Activated T-helper 17 cell treated with anti-CD3 and anti-CD28 coated beads, Interleukin-2, amount 50 U/mL, for 72 hours (primary cell): ENCODE measurements around the gene CD2BP2. TPM values are rescaled to one million over a fixed set of nuclear protein-coding genes. Genes with fewer than 3 reads are reported as not detected.
A peak's percentile ranks its signal among the peaks of the same experiment; 100 is the strongest.

Experiments
- ATAC-seq: fragments of 150-1000 bp; cut with Tn5 transposase; replicated peaks from 2 replicates; pipeline ENCODE4 v1.10.0; 2021; ENCODE audit warnings: mild to moderate bottlenecking, moderate library complexity
- H3K27ac Mint-ChIP-seq: one replicate; pipeline ENCODE4 v1.8.0; 2022; ENCODE audit warnings: mixed read lengths
- H3K27me3 Mint-ChIP-seq: one replicate; pipeline ENCODE4 v1.8.0; 2022; ENCODE audit warnings: mixed read lengths
- H3K36me3 Mint-ChIP-seq: one replicate; pipeline ENCODE4 v1.8.0; 2022; ENCODE audit warnings: low read depth, mild to moderate bottlenecking, mixed read lengths
- H3K4me1 Mint-ChIP-seq: one replicate; pipeline ENCODE4 v1.8.0; 2022; ENCODE audit warnings: mixed read lengths
- H3K4me3 Mint-ChIP-seq: one replicate; pipeline ENCODE4 v1.8.0; 2022; ENCODE audit warnings: mild to moderate bottlenecking, mixed read lengths
- H3K9me3 Mint-ChIP-seq: one replicate; pipeline ENCODE4 v1.8.0; 2022; ENCODE audit warnings: mixed read lengths
- total RNA-seq, 2 donors: library from RNA; stranded (reverse); gene quantifications; one replicate each; pipeline ENCODE4 v1.2.3, GENCODE V29; 2022

CD2BP2 gene
- total RNA-seq, 2 donors from 2014 or later, result 51.0 to 69.9 TPM

DNA sequence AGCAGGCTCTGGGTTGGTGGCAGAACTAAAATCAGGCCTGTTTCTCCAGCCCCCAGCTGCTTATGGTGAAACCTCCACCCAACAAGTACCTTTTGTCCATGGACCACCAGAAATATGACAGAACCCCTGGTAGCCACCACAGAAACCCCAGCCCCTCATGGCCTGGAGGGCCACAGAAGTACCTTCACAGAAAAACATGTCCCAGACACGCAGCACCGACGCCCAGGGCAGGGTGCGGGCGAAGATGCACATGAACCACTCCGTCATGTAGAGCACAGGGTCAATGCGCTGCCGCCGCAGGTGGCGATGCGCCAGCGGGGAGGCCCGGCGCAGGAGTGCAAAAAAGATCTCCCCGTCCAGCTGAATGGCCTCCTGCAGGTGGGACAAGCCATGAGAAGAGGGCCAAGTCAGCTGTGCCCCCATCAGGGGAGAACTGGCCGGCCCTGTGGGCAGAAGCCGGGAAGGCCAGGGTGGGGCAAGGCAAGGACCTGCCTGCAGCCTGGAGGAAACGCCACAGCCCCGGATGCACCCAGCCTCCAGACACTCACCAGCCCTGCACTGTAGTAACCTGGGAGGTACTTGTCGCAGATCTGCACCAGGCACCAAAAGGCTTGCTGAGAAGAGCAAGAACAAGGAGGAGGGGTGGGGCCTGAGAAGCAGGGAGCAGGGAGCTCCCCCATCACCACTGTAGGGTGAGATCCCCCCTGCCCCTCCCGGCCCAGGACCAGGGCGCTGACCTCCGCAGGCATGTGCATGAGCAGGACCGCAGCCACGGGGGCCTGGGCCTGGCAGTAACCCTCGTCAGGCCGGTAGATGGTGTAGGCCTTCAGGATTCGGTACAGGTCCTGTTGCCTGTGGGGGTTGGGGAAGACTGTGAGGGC, 4.1 kb upstream of the CD2BP2 start:
- Mint-ChIP-seq H3K36me3 (peaks cover 87% of the 10 kb centered on the region), H3K4me3 (no peak overlapping the region), H3K9me3 (no peaks in the 10 kb centered on the region), H3K27ac (no peak overlapping the region), H3K27me3 (no peaks in the 10 kb centered on the region), H3K4me1 (peaks cover 27% of the 10 kb centered on the region)
- ATAC-seq, result no peak

GRCh38 chr16:30358577-30358936, 3.4 kb upstream of the CD2BP2 start:
- ATAC-seq, result no peak
- Mint-ChIP-seq H3K27me3 (no peaks in the 10 kb centered on the region), H3K9me3 (no peaks in the 10 kb centered on the region), H3K36me3 (peaks cover 87% of the 10 kb centered on the region), H3K4me1 (peaks cover 28% of the 10 kb centered on the region), H3K27ac (no peak overlapping the region), H3K4me3 (no peak overlapping the region)

DNA sequence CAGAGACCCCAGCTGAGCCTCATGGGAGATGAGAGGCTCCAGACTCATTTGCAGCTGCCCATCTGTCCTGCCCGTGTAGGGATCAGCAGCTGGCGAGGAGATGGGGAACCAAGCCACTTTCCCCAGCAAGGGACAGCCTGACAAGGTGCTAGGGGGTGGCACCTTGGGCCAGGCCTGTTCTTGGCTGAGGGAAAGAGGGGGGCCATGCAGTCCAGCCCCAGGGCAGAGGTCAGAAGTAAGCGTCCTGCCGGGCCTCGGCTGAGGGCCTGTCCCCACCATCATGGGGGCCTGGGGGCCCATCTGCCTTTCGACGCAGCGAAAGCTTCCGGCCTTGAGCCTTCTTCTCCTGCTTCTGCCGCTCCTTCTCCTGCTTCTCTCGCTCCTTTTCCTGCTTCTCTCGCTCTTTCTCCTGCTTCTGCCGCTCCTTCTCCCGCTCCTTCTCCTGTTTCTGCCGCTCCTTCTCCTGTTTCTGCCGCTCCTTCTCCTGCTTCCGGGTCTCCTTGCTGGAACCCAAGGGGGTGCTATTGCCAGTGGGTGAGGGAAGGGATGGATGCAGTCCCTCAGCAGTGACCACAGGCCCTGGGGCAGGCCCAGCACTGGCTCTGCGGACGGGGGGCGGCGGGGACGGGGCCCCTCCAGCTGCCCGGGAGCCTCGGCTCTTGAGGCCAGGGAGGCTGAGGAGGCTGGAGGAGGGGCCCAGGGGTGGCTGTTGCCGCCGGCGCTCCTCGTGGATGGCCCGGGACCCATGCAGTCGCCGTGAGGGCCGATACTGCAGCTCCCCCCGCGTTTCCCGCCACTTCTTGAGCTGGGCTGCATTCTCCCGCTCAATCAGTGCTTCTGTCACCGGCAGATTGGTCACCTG, 2.8 kb upstream of the CD2BP2 start:
- no peak for ATAC-seq
- Mint-ChIP-seq H3K36me3 (peaks cover 87% of the 10 kb centered on the region), H3K4me1 (peaks cover 23% of the 10 kb centered on the region), H3K9me3 (no peaks in the 10 kb centered on the region), H3K4me3 (no peak overlapping the region), H3K27me3 (no peaks in the 10 kb centered on the region), H3K27ac (no peak overlapping the region)

GRCh38 chr16:30357085-30357714, 2.1 kb upstream of the CD2BP2 start:
- Mint-ChIP-seq H3K36me3 (peaks cover 87% of the 10 kb centered on the region), H3K4me3 (no peak overlapping the region), H3K9me3 (no peaks in the 10 kb centered on the region), H3K4me1 (peaks cover 18% of the 10 kb centered on the region), H3K27ac (peak overlapping the region; percentile 98), H3K27me3 (no peaks in the 10 kb centered on the region)
- no peak for ATAC-seq

DNA sequence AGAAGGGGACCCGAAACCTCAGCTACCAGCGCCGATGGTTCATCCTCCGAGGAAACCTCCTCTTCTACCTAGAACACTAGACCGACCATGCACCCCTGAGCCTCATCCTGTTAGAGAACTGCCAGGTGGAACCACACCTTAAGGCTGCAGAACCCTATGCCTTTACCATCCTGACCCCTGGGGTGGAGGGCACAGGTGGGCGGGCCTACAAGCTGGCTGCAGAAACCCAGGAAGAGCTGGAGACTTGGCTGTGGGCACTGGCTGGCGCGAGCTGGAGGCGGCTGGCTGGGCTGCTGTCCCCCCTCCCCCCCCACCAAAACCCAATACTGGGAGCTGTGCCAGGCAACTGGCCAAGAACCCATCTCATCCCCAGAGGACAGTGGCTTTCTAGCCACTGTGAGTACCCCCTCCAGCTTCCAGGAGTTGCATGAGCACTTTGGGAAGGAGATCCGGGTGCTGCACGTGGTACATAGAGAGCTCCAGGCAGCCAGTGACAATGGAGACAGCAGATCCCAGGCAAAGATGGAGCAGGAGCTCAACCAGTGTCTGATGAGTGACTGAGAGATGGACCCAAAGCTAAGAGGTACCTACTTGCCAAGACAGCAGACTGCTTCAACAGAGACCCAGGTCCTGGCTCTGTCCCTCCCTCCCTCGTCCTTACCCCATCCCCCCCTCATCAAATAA, 1.4 kb upstream of the CD2BP2 start:
- Mint-ChIP-seq H3K9me3 (no peaks in the 10 kb centered on the region), H3K4me3 (peak overlapping the region; percentile 93), H3K27ac (peak overlapping the region; percentile 98), H3K4me1 (peaks cover 18% of the 10 kb centered on the region), H3K27me3 (no peaks in the 10 kb centered on the region), H3K36me3 (peaks cover 87% of the 10 kb centered on the region)
- ATAC-seq, result no peak

- ATAC-seq, result no peak
- no peaks in the 10 kb centered on the region for H3K27me3 Mint-ChIP-seq
- H3K36me3 Mint-ChIP-seq, result peaks cover 87% of the 10 kb centered on the region
- no peaks in the 10 kb centered on the region for H3K9me3 Mint-ChIP-seq
- H3K4me3 Mint-ChIP-seq, result peak overlapping the region; percentile 93
- H3K27ac Mint-ChIP-seq, result peak overlapping the region; percentile 98
- peaks cover 24% of the 10 kb centered on the region for H3K4me1 Mint-ChIP-seq
Observed at GRCh38 chr16:30355954-30356308, 823 bp upstream of the CD2BP2 start.

DNA sequence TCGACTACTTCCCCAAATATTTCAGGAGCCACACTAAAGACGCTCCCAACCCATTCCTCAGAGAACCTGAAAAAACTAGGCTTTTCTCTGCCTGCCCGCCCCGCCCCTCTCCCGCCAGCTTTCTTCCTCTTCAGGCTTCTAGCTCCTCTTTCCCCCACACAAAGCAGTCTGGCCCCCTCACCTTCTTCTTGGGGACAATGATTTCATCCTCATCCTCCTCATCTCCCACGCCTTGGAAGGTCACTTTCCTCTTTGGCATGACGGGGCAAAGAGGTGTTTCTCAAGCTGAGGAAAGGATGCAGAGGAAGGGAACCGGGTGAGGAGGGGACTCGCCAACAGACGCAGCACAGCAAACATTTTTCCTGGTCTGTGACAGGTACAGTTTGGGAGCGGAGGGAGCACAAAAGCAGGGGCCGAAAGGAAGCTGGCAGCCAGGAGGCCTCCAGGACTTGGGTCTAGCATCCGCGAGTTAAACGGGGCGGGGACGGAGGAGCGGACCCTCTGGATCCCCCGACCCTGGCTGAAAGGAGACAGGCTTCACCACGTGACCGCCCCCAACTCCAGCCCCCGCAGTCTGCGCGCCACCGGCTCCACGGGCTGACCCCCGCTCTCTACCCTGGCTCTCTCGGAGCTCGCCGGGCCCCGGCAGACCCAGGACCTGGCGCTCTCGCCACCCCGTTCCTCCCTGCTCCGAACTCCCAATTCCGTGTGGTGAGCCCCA, 525 bp downstream of the CD2BP2 start:
- peaks cover 88% of the 10 kb centered on the region for H3K36me3 Mint-ChIP-seq
- peaks cover 31% of the 10 kb centered on the region for H3K4me1 Mint-ChIP-seq
- ATAC-seq, result peak; percentile 33
- H3K27ac Mint-ChIP-seq, result peak overlapping the region; percentile 98
- no peaks in the 10 kb centered on the region for H3K9me3 Mint-ChIP-seq
- H3K27me3 Mint-ChIP-seq, result no peaks in the 10 kb centered on the region
- peak overlapping the region; percentile 93 for H3K4me3 Mint-ChIP-seq

GRCh38 chr16:30353438-30354129, 1.5 kb downstream of the CD2BP2 start:
- peak overlapping the region; percentile 93 for H3K4me3 Mint-ChIP-seq
- no peaks in the 10 kb centered on the region for H3K9me3 Mint-ChIP-seq
- H3K27ac Mint-ChIP-seq, result peak overlapping the region; percentile 98
- peaks cover 91% of the 10 kb centered on the region for H3K36me3 Mint-ChIP-seq
- H3K27me3 Mint-ChIP-seq, result no peaks in the 10 kb centered on the region
- H3K4me1 Mint-ChIP-seq, result peaks cover 31% of the 10 kb centered on the region
- ATAC-seq, result no peak

DNA sequence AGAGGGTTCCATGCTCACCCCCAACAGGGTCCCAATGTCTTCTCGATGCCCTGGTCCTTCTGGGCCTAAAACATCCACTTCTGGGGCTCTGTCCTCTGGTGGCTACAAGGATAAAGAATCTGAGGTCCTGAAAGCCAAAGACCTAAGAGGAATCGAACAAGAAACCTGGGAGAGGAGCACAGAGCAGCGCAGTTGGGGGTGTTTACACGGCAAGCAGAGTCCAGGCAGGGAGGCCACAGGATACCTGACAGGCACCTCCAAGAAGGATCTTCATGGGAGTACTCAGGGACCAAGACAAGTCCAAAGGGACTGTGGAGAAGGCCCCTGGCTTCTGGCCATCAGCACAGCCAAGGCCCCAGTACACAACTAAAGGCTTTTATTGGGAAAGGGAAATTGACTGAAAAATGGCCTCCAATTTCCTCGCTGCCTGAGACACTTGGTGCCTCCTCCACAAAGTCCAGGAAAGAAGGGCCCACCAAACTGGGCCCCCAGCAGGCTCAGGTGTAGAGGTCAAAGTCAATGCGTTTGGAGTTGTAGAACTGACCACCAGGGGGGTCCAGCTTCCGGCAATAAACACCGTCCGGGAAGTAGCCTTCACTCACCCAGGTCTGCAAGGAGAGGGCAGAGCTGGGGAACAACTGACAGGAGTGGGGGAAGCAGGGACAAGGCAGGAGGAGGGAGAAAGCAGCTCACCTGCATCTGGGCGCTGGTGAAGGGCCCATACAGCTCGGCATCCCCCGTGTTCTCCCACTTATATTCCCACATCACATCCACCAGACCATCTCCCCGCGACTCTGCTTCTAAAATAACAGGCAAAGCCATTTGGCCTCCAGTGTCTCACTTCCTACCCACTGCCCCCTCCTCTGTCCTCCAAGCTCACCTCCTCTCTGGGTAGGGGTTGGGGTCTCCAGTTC, 2.4 kb downstream of the CD2BP2 start:
- Mint-ChIP-seq H3K36me3 (peaks cover 86% of the 10 kb centered on the region), H3K9me3 (no peaks in the 10 kb centered on the region), H3K27ac (peak overlapping the region; percentile 87), H3K4me1 (peaks cover 31% of the 10 kb centered on the region), H3K4me3 (peak overlapping the region; percentile 93), H3K27me3 (no peaks in the 10 kb centered on the region)
- ATAC-seq, result no peak

GRCh38 chr16:30351586-30352419, 3.3 kb downstream of the CD2BP2 start:
- Mint-ChIP-seq H3K36me3 (peaks cover 76% of the 10 kb centered on the region), H3K27me3 (no peaks in the 10 kb centered on the region), H3K4me3 (peak overlapping the region; percentile 20), H3K4me1 (peaks cover 25% of the 10 kb centered on the region), H3K9me3 (no peaks in the 10 kb centered on the region), H3K27ac (peak overlapping the region; percentile 87)
- no peak for ATAC-seq

DNA sequence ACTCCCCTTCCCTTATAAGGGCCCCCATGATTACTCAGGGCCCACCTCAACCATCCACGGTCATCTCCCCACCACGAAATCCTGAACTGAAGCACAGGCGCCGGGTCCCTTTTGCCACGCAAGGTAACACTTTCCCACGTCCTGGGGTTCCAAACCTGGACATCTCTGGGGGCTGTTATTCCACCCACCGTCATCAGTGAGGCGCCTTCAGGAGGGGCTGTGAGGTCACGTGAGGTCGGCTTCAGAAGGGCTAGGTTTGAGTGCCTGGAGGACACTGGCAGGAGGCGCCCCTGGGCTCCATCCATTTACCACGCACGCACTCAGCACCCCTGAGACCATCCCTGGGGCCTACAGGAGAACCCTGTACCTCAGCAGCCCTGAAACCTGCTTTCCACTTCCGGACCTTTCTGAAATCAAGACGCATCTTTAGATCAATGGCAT, 4.1 kb downstream of the CD2BP2 start:
- peak overlapping the region; percentile 25 for H3K4me3 Mint-ChIP-seq
- H3K36me3 Mint-ChIP-seq, result peaks cover 70% of the 10 kb centered on the region
- H3K4me1 Mint-ChIP-seq, result peaks cover 20% of the 10 kb centered on the region

More for the DNA sequence above, 4.1 kb downstream of the CD2BP2 start:
- H3K27me3 Mint-ChIP-seq, result no peaks in the 10 kb centered on the region
- no peaks in the 10 kb centered on the region for H3K9me3 Mint-ChIP-seq
- H3K27ac Mint-ChIP-seq, result peak overlapping the region; percentile 87
- no peak for ATAC-seq
